WTC11 (cell line): ENCODE data around the gene KYNU. TPM values are rescaled to one million over a fixed set of nuclear protein-coding genes. Genes with fewer than 3 reads are reported as not detected.

Experiments
- ATAC-seq: fragments of 200-7000 bp; cut with Tn5 transposase; 2 replicates; pipeline ENCODE4 v1.10.0; 2021; ENCODE audit warnings: mild to moderate bottlenecking, moderate library complexity
- CTCF ChIA-PET: fragments of 300-600 bp; sonication (Branson Sonifier 250); formaldehyde crosslinking; loops from one replicate; lab custom pipeline; 2021; ENCODE audit warnings: antibody characterized with exemption; lab: Charles Lee
- POLR2A ChIA-PET: fragments of 350-600 bp; sonication (Branson Sonifier 250); formaldehyde crosslinking; loops from one replicate; lab custom pipeline; 2021; ENCODE audit warnings: antibody characterized with exemption; lab: Charles Lee
- DNase-seq: peaks from one replicate; pipeline ENCODE4 v3.0.0; 2021; ENCODE audit warnings: low spot score
- H3K27ac Mint-ChIP-seq: 2 replicates; pipeline ENCODE4 v1.8.0; 2021; ENCODE audit warnings: mixed read lengths
- H3K27me3 Mint-ChIP-seq: 2 replicates; pipeline ENCODE4 v1.8.0; 2021; ENCODE audit warnings: low read depth, mild to moderate bottlenecking, moderate library complexity, mixed read lengths
- H3K36me3 Mint-ChIP-seq: 2 replicates; pipeline ENCODE4 v1.8.0; 2021; ENCODE audit warnings: mixed read lengths
- H3K4me1 Mint-ChIP-seq: 2 replicates; pipeline ENCODE4 v1.8.0; 2022; ENCODE audit warnings: mixed read lengths
- H3K4me3 Mint-ChIP-seq: 2 replicates; pipeline ENCODE4 v1.8.0; 2021; ENCODE audit warnings: mild to moderate bottlenecking, moderate library complexity, mixed read lengths
- H3K9me3 Mint-ChIP-seq: 2 replicates; pipeline ENCODE4 v1.8.0; 2021; ENCODE audit warnings: mixed read lengths
- ATF1 ChIP-seq: sonication (generic); formaldehyde crosslinking; IDR thresholded peaks from 2 replicates; pipeline ENCODE4 v1.8.1; 2023; ENCODE audit warnings: mild to moderate bottlenecking, moderate library complexity, missing genetic modification reagents
- FOXK1 ChIP-seq: sonication (generic); formaldehyde crosslinking; IDR thresholded peaks from 2 replicates; pipeline ENCODE4 v1.8.0; 2022; ENCODE audit warnings: mild to moderate bottlenecking, moderate library complexity, missing genetic modification reagents
- GTF2I ChIP-seq: fragments of 250-450 bp; sonication (Bioruptor Pico); conservative IDR thresholded peaks from 2 replicates; pipeline ENCODE4 v1.4.0; 2021; ENCODE audit warnings: mild to moderate bottlenecking
- HMGA2 ChIP-seq: fragments of 250-450 bp; sonication (Bioruptor Pico); IDR thresholded peaks from 2 replicates; pipeline ENCODE4 v1.4.0; 2021; ENCODE audit warnings: mild to moderate bottlenecking, moderate library complexity
- IRF2 ChIP-seq: sonication (generic); formaldehyde crosslinking; IDR thresholded peaks from 2 replicates; pipeline ENCODE4 v1.8.0; 2022; ENCODE audit warnings: low read depth, missing genetic modification reagents, borderline replicate concordance
- JAZF1 ChIP-seq: fragments of 250-450 bp; sonication (Bioruptor Pico); IDR thresholded peaks from 2 replicates; pipeline ENCODE4 v1.9.0; 2021; ENCODE audit warnings: moderate library complexity, mild to moderate bottlenecking, inconsistent platforms
- NFE2L1 ChIP-seq: sonication (generic); formaldehyde crosslinking; IDR thresholded peaks from 2 replicates; pipeline ENCODE4 v1.8.1; 2023; ENCODE audit warnings: missing genetic modification reagents
- PRRX2 ChIP-seq: fragments of 250-450 bp; sonication (Bioruptor Pico); IDR thresholded peaks from 2 replicates; pipeline ENCODE4 v1.8.0; 2021; ENCODE audit warnings: mild to moderate bottlenecking
- ZBTB21 ChIP-seq: sonication (generic); formaldehyde crosslinking; IDR thresholded peaks from 2 replicates; pipeline ENCODE4 v1.8.1; 2023; ENCODE audit warnings: mild to moderate bottlenecking, missing genetic modification reagents, borderline replicate concordance
- ZNF423 ChIP-seq: fragments of 250-450 bp; sonication (Bioruptor Pico); IDR thresholded peaks from 2 replicates; pipeline ENCODE4 v2.1.2; 2022; ENCODE audit warnings: mild to moderate bottlenecking, moderate library complexity
- ZNF671 ChIP-seq: fragments of 250-450 bp; sonication (Bioruptor Pico); IDR thresholded peaks from 2 replicates; pipeline ENCODE4 v1.8.0; 2021; ENCODE audit warnings: mild to moderate bottlenecking
- total RNA-seq: library from RNA; stranded (reverse); gene quantifications from 3 replicates; pipeline ENCODE4 v1.2.3, GENCODE V29; 2021
- TF ChIP-seq, protein P1 (sequence below): fragments of 250-450 bp; sonication (Bioruptor Pico); IDR thresholded peaks from 2 replicates; pipeline ENCODE4 v1.9.0; 2021; ENCODE audit warnings: mild to moderate bottlenecking
- TF ChIP-seq, protein P2 (sequence below): sonication (generic); formaldehyde crosslinking; IDR thresholded peaks from 2 replicates; pipeline ENCODE4 v1.8.1; 2023; ENCODE audit warnings: mild to moderate bottlenecking, moderate library complexity, missing genetic modification reagents
- TF ChIP-seq, protein P3 (sequence below): sonication (generic); formaldehyde crosslinking; IDR thresholded peaks from 2 replicates; pipeline ENCODE4 v1.8.0; 2022; ENCODE audit warnings: mild to moderate bottlenecking, missing genetic modification reagents
- TF ChIP-seq, protein P4 (sequence below): sonication (generic); formaldehyde crosslinking; IDR thresholded peaks from 2 replicates; pipeline ENCODE4 v1.8.0; 2022; ENCODE audit warnings: mild to moderate bottlenecking, missing genetic modification reagents
- TF ChIP-seq, protein P5 (sequence below): fragments of 250-450 bp; sonication (Bioruptor Pico); IDR thresholded peaks from 2 replicates; pipeline ENCODE4 v1.9.0; 2021; ENCODE audit warnings: mild to moderate bottlenecking
- TF ChIP-seq, protein P6 (sequence below): sonication (generic); formaldehyde crosslinking; IDR thresholded peaks from 2 replicates; pipeline ENCODE4 v1.8.0; 2022; ENCODE audit warnings: missing genetic modification reagents
- TF ChIP-seq, protein P7 (sequence below): sonication (generic); formaldehyde crosslinking; IDR thresholded peaks from 2 replicates; pipeline ENCODE4 v1.8.1; 2022; ENCODE audit warnings: missing genetic modification reagents, borderline replicate concordance

The KYNU gene
- total RNA-seq, 1 experiment from 2014 or later: 0.85 TPM

DNA sequence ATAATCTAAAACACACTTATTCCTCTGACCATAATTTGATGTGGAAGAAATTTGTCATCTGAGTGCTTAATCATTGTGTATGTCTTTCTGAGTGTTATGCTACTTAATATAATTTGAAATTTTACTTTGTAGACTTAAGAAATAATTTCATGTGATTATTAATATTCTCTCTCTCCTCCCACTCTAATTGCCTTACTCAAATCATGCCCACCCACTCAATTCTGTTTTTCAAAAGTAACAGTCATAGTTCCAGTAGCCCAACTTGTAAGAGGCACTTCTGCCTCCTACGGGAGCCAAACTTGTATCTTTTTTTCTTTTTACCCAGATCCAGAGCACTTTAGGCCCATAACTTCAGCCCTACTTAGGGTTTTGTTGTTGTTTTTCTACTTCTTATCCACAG is 18.5 kb upstream of the KYNU start:
- H3K4me1 Mint-ChIP-seq: peaks cover 10% of the 10 kb centered on the region
- TF ChIP-seq ZNF671 (CRISPR knock-in tag): no peak
- TF ChIP-seq, protein P1, sequence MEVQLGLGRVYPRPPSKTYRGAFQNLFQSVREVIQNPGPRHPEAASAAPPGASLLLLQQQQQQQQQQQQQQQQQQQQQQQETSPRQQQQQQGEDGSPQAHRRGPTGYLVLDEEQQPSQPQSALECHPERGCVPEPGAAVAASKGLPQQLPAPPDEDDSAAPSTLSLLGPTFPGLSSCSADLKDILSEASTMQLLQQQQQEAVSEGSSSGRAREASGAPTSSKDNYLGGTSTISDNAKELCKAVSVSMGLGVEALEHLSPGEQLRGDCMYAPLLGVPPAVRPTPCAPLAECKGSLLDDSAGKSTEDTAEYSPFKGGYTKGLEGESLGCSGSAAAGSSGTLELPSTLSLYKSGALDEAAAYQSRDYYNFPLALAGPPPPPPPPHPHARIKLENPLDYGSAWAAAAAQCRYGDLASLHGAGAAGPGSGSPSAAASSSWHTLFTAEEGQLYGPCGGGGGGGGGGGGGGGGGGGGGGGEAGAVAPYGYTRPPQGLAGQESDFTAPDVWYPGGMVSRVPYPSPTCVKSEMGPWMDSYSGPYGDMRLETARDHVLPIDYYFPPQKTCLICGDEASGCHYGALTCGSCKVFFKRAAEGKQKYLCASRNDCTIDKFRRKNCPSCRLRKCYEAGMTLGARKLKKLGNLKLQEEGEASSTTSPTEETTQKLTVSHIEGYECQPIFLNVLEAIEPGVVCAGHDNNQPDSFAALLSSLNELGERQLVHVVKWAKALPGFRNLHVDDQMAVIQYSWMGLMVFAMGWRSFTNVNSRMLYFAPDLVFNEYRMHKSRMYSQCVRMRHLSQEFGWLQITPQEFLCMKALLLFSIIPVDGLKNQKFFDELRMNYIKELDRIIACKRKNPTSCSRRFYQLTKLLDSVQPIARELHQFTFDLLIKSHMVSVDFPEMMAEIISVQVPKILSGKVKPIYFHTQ (CRISPR knock-in tag): no peak
- TF ChIP-seq, protein P2, sequence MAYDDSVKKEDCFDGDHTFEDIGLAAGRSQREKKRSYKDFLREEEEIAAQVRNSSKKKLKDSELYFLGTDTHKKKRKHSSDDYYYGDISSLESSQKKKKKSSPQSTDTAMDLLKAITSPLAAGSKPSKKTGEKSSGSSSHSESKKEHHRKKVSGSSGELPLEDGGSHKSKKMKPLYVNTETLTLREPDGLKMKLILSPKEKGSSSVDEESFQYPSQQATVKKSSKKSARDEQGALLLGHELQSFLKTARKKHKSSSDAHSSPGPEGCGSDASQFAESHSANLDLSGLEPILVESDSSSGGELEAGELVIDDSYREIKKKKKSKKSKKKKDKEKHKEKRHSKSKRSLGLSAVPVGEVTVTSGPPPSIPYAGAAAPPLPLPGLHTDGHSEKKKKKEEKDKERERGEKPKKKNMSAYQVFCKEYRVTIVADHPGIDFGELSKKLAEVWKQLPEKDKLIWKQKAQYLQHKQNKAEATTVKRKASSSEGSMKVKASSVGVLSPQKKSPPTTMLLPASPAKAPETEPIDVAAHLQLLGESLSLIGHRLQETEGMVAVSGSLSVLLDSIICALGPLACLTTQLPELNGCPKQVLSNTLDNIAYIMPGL (CRISPR knock-in tag): no peak
- TF ChIP-seq, protein P3, sequence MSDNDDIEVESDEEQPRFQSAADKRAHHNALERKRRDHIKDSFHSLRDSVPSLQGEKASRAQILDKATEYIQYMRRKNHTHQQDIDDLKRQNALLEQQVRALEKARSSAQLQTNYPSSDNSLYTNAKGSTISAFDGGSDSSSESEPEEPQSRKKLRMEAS (CRISPR knock-in tag): no peak
- H3K27ac Mint-ChIP-seq: no peak overlapping the region
- CTCF ChIA-PET: no interaction called here
- ATAC-seq (no peak), DNase-seq (no peak)
- POLR2A ChIA-PET: no interaction called here
- no peaks in the 10 kb centered on the region for H3K27me3 Mint-ChIP-seq
- 0 out of 2 replicates have a peak, but pooled peaks cover 4% of the 10 kb centered on the region for H3K9me3 Mint-ChIP-seq
- H3K4me3 Mint-ChIP-seq: no peak overlapping the region
- no peaks in the 10 kb centered on the region for H3K36me3 Mint-ChIP-seq

DNA sequence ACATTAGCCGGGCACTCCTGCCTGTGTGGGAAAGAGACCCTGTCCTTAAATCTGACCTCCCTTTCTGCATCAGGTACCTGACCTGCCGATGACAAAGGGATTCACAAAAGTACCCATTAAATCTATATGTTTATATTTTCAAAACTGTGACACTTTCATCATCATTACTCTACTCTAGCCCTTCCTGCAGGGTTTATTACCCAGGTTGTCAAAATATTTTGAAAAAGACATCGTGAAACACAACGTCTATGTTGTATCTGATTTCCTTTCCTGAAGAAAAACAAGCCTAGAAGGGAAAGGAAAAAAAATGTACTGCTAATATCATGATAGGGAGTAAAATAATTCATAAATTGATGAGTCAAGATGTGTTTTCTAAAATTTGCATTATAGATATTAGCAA is 15.2 kb upstream of the KYNU start:
- peaks cover 5% of the 10 kb centered on the region for H3K4me1 Mint-ChIP-seq
- ATAC-seq: no peak
- CTCF ChIA-PET: no interaction called here
- no peak overlapping the region for H3K27ac Mint-ChIP-seq
- no peak for DNase-seq
- H3K4me3 Mint-ChIP-seq: no peak overlapping the region
- POLR2A ChIA-PET: no interaction called here
- no peaks in the 10 kb centered on the region for H3K27me3 Mint-ChIP-seq
- no peaks in the 10 kb centered on the region for H3K9me3 Mint-ChIP-seq
- H3K36me3 Mint-ChIP-seq: no peaks in the 10 kb centered on the region
- TF ChIP-seq, protein P4, sequence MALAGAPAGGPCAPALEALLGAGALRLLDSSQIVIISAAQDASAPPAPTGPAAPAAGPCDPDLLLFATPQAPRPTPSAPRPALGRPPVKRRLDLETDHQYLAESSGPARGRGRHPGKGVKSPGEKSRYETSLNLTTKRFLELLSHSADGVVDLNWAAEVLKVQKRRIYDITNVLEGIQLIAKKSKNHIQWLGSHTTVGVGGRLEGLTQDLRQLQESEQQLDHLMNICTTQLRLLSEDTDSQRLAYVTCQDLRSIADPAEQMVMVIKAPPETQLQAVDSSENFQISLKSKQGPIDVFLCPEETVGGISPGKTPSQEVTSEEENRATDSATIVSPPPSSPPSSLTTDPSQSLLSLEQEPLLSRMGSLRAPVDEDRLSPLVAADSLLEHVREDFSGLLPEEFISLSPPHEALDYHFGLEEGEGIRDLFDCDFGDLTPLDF (CRISPR knock-in tag): no peak
- TF ChIP-seq ATF1 (CRISPR knock-in tag): no peak

DNA sequence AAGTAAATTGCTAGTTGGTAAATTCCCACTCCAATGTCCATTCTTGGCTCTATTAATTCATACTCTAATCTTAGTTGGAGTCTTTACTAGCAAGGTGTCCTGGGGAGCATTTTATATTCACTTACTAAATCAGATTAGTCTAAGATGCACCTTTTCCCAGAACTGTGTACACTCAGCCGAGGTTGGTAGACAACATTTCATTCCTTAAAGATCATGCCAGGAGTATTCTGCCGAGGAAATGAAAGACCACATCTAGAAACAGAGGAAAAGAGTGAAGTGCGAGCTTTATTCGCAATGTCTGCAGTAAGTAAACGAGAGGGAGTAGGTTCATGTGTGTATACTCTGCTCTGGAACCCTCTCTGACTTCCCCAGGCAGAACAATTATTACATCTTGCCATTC is 14.6 kb upstream of the KYNU start:
- no peak overlapping the region for H3K27ac Mint-ChIP-seq
- H3K4me3 Mint-ChIP-seq: no peak overlapping the region
- H3K9me3 Mint-ChIP-seq: no peaks in the 10 kb centered on the region
- no peaks in the 10 kb centered on the region for H3K27me3 Mint-ChIP-seq
- ATAC-seq: no peak
- ChIA-PET CTCF (no interaction called here), POLR2A (no interaction called here)
- no peak for DNase-seq
- peaks cover 5% of the 10 kb centered on the region for H3K4me1 Mint-ChIP-seq
- H3K36me3 Mint-ChIP-seq: no peaks in the 10 kb centered on the region
- TF ChIP-seq GTF2I (CRISPR knock-in tag) (no peak), IRF2 (CRISPR knock-in tag) (no peak), HMGA2 (no peak), PRRX2 (CRISPR knock-in tag) (no peak), JAZF1 (CRISPR knock-in tag) (no peak), ZNF423 (CRISPR knock-in tag) (no peak), NFE2L1 (no peak), ZBTB21 (no peak), FOXK1 (CRISPR knock-in tag) (no peak)
- TF ChIP-seq, protein P5, sequence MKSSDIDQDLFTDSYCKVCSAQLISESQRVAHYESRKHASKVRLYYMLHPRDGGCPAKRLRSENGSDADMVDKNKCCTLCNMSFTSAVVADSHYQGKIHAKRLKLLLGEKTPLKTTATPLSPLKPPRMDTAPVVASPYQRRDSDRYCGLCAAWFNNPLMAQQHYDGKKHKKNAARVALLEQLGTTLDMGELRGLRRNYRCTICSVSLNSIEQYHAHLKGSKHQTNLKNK (CRISPR knock-in tag): no peak
- TF ChIP-seq, protein P6, sequence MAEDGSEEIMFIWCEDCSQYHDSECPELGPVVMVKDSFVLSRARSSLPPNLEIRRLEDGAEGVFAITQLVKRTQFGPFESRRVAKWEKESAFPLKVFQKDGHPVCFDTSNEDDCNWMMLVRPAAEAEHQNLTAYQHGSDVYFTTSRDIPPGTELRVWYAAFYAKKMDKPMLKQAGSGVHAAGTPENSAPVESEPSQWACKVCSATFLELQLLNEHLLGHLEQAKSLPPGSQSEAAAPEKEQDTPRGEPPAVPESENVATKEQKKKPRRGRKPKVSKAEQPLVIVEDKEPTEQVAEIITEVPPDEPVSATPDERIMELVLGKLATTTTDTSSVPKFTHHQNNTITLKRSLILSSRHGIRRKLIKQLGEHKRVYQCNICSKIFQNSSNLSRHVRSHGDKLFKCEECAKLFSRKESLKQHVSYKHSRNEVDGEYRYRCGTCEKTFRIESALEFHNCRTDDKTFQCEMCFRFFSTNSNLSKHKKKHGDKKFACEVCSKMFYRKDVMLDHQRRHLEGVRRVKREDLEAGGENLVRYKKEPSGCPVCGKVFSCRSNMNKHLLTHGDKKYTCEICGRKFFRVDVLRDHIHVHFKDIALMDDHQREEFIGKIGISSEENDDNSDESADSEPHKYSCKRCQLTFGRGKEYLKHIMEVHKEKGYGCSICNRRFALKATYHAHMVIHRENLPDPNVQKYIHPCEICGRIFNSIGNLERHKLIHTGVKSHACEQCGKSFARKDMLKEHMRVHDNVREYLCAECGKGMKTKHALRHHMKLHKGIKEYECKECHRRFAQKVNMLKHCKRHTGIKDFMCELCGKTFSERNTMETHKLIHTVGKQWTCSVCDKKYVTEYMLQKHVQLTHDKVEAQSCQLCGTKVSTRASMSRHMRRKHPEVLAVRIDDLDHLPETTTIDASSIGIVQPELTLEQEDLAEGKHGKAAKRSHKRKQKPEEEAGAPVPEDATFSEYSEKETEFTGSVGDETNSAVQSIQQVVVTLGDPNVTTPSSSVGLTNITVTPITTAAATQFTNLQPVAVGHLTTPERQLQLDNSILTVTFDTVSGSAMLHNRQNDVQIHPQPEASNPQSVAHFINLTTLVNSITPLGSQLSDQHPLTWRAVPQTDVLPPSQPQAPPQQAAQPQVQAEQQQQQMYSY (CRISPR knock-in tag): no peak
- TF ChIP-seq, protein P7, sequence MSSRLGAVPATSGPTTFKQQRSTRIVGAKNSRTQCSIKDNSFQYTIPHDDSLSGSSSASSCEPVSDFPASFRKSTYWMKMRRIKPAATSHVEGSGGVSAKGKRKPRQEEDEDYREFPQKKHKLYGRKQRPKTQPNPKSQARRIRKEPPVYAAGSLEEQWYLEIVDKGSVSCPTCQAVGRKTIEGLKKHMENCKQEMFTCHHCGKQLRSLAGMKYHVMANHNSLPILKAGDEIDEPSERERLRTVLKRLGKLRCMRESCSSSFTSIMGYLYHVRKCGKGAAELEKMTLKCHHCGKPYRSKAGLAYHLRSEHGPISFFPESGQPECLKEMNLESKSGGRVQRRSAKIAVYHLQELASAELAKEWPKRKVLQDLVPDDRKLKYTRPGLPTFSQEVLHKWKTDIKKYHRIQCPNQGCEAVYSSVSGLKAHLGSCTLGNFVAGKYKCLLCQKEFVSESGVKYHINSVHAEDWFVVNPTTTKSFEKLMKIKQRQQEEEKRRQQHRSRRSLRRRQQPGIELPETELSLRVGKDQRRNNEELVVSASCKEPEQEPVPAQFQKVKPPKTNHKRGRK: no peak
